HEK293 (cell line): ENCODE measurements around the gene TEC.
"Not testable (repeated sequence)": the region's sequence is repeated elsewhere in the genome, so short reads cannot be mapped to it uniquely, and the experiment has no call there.

ENCODE experiments used
- CTCF ChIP-seq: fragments of 450-650 bp; formaldehyde crosslinking; IDR thresholded peaks from 2 replicates; pipeline ENCODE4 v1.5.1; 2016; ENCODE audit warnings: missing biosample characterization, missing genetic modification characterization
- HOXD13 ChIP-seq: sonication (generic); formaldehyde crosslinking; IDR thresholded peaks from 2 replicates; pipeline ENCODE4 v1.8.0; 2022; ENCODE audit warnings: missing genetic modification reagents, borderline replicate concordance
- MZF1 ChIP-seq: fragments of 450-650 bp; formaldehyde crosslinking; IDR thresholded peaks from 2 replicates; pipeline ENCODE4 v1.5.1; 2017; ENCODE audit warnings: missing biosample characterization, missing genetic modification characterization, borderline replicate concordance
- PRDM10 ChIP-seq: fragments of 450-650 bp; formaldehyde crosslinking; IDR thresholded peaks from 2 replicates; pipeline ENCODE4 v1.5.1; 2016; ENCODE audit warnings: missing biosample characterization, missing genetic modification characterization
- REST ChIP-seq: fragments of 450-650 bp; formaldehyde crosslinking; IDR thresholded peaks from 2 replicates; pipeline ENCODE4 v1.5.1; 2016; ENCODE audit warnings: missing biosample characterization, missing genetic modification characterization
- ZBTB8A ChIP-seq: fragments of 450-650 bp; formaldehyde crosslinking; IDR thresholded peaks from 2 replicates; pipeline ENCODE4 v1.5.1; 2016; ENCODE audit warnings: missing biosample characterization, missing genetic modification characterization
- ZFP3 ChIP-seq: fragments of 450-650 bp; formaldehyde crosslinking; IDR thresholded peaks from 2 replicates; pipeline ENCODE4 v1.5.1; 2016; ENCODE audit warnings: low read depth, missing biosample characterization, missing genetic modification characterization
- ZFP41 ChIP-seq: fragments of 450-650 bp; formaldehyde crosslinking; IDR thresholded peaks from 2 replicates; pipeline ENCODE4 v1.5.1; 2016; ENCODE audit warnings: missing biosample characterization, missing genetic modification characterization, borderline replicate concordance
- ZNF530 ChIP-seq: fragments of 450-650 bp; formaldehyde crosslinking; IDR thresholded peaks from 2 replicates; pipeline ENCODE4 v1.5.1; 2016; ENCODE audit warnings: low read depth, missing biosample characterization, missing genetic modification characterization

GRCh38 chr4:48219430-48219829, 50.2 kb downstream of the TEC start:
- not testable (repeated sequence) for TF ChIP-seq ZFP41 (tag by site-specific recombination); CTCF (tag by site-specific recombination); MZF1 (tag by site-specific recombination); ZBTB8A; ZNF530; REST (tag by site-specific recombination); PRDM10 (tag by site-specific recombination); HOXD13; ZFP3 (tag by site-specific recombination)
